Stimulated activated naive CD8-positive, alpha-beta T cell treated with anti-CD3 and anti-CD28 coated beads, Interleukin-15, Interleukin-2, amounts not matched to agents 100 U/mL and 50 U/mL, for 24 hours (primary cell): ENCODE results near the gene CDH4.

Source experiments
- ATAC-seq: fragments of 150-1000 bp; cut with Tn5 transposase; one replicate; pipeline ENCODE4 v1.10.0; 2021
- DNase-seq: peaks from one replicate; pipeline ENCODE4 v3.0.0; 2021

CDH4 gene

DNA sequence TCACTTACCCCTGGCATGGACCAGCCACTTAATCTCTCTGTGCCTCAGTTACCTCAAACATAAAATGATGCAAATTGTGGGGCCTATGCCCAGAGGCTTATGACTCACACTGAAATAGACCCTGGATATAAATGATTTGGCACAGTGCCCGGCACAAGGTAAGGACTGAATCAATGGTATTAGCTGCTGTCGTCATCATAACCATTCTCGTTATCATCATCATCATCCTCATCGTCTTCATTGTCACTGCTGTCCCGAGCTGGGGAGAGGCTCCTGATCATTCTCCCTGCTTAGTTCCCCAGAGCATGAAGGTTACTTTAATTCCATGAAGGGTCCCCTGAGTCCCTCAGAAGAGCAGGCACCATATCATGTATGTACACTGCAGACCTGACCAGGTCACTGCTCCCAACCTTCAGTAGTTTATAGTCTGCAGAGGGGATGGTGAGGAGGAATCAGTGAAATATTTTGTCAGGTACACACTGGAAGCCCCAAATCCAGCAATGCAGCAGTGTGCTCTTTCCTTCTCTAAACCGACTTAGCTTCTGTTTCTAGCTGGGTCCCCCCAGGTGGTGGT is 664.3 kb downstream of the CDH4 start:
- no peak for ATAC-seq
- no peak for DNase-seq

DNA sequence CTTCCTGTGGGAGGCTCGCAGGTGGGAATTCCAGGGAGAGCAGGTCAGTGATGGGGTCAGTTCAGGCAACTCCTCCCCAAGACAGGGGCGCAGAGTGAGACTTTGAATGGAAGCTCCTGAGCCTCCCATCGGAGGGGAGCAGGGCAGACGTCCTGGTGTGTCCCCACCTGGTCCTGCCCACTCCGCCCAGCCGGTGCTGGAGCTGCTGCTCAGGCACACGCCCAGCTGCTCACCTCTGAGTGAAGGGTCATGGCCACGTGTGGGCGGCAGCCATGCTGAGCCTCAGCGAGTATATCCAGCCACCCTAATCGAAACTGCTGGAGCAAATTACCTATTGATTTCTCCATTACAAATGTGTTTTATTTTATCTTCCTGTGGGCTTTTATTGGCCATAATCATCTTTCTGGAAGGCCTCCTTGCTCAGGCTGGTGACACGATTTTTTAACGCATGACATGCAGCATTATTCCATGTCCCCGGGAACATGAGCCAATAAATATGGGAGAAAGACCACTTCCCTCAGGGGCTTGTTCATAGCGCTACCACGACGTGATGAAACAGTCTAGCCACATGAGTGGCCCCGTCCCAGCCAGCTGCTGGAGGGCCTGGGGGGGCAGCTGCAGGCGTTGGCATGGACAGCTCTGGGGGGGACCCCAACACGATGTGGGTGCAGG is 665.5 kb downstream of the CDH4 start:
- ATAC-seq = no peak
- no peak for DNase-seq

DNA sequence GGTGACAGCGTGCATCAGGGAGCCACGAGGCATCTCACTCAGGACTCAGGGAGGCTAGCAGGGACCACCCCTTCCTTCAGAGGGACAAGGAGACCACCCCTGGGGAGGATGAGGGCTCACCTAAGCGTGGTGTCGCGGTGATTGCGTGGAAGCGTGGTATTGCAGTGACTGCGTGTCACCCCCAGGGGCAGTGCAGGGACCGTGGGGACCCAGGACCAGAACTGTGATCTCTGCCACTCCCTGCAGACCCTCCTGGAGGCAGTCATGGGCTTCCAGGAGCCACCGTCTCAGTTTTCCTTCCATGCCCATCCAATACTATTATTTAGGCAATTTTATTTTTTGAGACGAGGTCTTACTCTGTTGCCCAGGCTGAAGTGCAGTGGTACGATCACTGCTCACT is 666.5 kb downstream of the CDH4 start:
- ATAC-seq = no peak
- DNase-seq = no peak

DNA sequence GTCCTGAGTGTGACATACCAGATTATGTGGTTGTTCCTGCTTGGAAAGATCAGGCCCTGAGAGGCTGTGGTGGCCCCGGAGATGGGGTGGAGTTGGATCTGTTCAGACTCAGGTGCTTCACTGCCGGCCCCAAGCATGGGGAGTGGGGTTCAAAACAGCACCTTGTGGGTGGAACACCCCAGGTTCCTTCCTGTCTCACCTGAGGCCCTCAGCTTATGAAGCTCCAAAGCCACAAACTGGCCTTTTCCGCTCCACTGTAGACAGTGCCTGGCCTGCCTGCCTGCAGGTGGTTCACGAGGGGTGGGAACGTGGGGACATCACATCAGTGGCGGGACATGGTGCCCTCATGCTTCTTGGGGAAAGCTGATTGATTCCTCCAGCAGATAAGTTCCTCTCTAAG is 667.2 kb downstream of the CDH4 start:
- DNase-seq (no peak), ATAC-seq (no peak)

DNA sequence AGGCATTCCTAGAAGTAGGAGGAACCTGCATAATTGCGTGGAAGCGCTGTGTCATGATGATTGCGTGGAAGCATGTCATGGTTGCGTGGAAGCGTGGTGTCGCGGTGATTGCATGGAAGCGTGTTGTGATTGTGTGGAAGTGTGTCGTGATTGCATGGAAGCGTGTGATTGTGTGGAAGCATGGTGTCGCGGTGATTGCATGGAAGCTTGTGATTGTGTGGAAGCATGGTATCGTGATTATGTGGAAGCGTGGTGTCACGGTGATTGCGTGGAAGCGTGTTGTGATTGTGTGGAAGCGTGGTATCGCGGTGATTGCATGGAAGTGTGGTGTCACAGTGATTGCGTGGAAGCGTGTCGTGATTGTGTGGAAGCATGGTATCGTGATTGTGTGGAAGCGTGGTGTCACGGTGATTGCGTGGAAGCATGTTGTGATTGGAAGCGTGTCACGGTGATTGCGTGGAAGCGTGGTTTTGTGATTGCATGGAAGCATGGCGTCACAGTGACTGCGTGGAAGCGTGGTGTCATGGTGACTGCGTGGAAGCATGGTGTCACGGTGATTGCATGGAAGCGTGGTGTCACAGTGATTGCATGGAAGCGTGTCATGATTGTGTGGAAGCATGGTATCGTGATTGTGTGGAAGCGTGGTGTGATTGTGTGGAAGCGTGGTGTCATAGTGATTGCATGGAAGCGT is 667.8 kb downstream of the CDH4 start:
- no peak for ATAC-seq
- no peak for DNase-seq

DNA sequence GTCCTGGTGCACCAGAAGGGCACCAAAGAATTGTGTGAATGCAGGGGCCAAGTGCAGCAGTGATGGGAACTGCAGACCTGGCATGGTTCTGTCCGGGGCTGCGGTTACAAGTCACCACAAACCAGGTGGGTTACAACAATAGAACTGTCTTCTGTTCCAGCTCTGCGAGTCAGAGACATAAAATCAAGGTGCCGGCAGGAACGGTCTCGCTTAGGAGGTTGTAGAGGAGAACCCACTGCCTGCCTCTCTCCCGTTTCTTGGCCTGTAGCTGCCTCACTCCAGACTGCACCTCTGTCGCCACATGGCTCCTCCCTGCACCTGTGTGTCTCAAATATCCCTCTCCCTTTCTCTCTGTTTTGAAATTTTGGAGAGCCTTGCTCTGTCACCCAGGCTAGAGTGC is 670.4 kb downstream of the CDH4 start:
- DNase-seq (no peak), ATAC-seq (no peak)

DNA sequence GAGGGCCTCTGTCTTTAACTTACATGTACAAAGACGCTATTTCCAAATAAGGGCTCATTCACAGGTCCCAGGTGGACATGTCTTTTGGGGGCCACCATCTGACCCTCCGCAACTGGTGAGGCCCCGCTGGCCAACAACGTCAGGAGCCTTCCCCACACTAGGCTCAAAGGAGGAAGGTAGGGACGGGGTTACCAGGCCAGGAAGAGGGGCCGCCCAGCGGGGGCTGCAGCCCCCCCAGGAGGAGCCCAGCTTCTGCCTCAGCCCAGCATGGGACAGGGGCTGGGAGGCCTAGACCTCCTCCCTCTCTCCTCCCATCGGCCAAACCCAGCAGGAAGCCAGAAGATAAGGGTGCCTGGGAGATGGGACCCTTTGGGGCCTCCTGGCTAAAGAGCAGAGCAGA is 670.9 kb downstream of the CDH4 start:
- DNase-seq = no peak
- ATAC-seq = no peak

DNA sequence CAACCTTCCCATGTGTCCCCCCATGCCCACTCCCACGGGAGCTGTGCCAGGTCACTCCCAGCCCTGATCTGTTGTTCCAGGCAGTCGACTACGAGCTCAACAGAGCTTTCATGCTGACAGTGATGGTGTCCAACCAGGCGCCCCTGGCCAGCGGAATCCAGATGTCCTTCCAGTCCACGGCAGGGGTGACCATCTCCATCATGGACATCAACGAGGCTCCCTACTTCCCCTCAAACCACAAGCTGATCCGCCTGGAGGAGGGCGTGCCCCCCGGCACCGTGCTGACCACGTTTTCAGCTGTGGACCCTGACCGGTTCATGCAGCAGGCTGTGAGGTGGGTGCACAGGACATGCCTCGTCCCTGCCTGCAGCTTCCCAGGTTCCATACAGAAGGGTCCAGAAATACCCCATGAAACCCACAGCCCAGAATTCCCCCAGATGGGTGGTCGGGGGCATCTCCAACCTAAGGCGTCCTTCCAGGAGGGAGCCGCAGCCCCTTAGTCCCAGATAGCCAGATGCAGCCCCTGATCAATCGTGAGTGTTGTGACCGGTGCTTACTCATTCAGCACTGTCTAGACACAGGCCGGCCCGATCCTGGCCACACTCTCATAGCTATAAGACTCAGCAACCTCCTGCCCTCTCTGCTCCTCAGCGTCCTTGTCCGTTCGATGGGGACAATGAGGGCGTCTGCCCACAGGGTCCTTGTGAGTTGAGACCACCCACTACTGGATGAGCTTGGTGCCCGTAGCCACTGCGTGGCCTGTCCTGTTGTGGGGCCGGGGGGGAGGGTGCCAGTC is 671.5 kb downstream of the CDH4 start:
- ATAC-seq = no peak
- no peak for DNase-seq

DNA sequence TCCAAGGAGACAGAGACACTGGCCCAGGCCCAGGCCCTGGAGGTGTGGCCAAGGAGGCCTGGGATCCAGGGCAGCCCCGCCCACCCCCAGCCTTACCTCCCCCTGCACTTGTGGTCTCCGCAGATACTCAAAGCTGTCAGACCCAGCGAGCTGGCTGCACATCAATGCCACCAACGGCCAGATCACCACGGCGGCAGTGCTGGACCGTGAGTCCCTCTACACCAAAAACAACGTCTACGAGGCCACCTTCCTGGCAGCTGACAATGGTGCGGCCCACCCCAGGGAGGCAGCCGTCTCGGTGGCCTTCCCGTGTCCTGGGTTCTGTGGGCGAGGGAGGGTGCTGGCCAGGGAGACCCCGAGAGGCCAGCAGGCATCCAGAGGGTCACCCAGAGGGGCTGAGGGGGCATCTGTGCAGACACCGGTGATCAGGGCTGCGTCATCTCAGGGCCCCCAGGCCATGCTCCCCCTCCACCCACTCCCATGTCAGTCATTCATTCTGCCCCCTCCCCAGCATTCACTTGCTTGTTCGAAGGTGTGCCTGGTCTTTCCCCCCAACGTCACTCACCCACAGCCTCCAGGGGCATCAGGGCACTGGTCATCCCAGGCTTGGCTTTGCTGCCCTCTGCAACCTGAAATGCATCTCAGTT is 672.3 kb downstream of the CDH4 start:
- no peak for ATAC-seq
- no peak for DNase-seq

DNA sequence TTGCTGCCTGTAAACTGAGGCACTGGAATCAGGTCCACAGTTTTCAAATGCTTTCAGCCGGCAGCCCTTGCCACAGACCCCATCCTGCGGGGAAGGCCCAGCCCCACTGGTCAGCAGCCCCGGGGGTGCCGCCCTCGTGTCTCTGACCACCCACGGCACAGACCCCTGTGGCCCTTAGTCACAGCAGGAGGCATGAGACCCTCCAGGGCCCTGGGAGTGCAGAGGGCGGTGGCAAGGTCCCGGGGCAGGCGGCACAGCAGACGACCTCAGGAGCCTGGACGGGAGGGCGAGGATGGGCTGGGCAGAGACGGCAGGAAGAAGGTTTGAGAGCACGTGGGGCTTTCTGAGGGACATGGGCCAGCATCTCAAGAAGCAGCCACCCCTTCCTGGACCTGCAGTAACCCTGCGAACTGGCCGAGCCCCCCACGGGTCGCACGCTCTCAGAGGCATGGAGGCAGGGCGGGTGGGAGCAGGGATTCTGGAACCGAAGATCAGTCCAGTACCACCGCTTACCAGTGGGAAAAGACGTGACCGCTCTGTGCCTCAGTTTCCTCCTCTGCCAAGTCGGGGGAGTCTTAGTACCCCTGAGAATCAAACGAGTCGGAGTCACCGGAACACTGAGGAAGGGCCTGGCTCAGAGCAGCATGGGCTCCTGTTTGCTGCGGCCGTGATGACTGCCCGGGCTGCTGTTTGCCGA is 672.9 kb downstream of the CDH4 start:
- no peak for ATAC-seq
- no peak for DNase-seq

DNA sequence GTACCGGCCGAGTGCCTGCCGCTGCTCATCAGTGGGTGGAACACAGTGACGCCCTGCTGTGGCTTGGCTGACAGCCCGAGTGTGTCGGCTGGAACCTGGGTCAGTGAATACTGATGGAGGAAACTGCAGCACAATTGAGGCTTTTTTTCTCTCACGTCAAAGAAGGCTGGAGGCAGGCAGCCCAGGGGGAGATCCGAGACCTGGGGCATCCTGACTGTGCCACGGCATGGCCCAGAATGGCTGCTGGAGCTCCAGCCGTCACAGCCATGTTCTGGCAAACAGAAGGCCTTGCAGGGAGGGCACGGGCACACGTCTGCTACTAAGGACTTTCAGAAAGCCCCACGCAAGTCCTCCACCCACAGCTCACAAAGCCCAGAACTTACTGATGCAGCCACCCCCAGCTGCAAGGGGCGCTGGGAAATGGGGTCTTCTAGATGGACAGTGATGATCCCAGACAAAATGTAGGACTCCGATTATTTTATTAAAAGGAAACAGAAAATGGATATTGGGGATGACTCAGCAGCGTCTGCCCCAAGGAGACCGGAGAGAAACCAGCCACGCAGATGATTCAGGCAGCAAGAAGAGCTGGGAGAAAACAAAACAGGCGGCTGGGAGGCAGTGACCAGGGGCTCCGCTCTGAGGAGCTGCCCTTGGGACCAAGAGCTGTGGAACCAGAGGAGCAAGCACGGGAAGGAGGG is 673.6 kb downstream of the CDH4 start:
- DNase-seq (no peak), ATAC-seq (no peak)

DNA sequence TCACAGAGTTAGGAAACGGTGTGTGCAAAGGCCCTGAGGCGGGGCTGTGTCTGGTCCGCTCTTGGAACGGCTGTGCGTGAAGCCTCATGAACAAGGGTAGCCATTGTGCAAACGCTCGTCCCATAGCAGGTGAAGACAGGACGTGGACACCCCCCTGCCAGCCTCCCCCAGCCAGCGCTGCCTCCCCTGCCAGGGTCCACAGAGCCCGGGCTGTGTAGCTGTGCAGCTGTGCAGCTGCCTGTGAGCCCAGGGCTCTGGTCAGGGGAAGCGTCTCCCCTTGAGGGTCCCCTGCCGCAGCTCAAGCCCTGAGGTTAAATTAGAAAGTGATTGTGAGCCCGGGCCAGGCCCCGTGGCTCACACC is 674.2 kb downstream of the CDH4 start:
- no peak for ATAC-seq
- no peak for DNase-seq

DNA sequence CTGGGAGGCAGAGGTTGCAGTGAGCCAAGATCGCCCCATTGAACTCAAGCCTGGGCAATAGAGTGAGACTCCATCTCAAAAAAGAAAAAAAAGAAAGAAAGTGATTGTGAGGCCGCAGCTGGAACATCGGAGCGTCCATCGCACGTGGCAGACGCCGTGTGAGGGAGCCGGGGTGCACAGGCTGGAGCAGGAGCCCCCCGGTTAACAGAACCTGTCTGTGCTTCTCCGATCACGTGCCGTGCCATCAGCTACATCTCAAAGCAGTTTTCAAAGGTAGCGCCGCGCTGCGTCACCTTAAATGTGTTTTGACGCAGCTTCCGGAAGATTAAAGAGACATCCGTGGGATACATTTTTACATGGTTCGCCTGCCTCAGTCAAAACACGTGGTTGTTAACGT is 674.7 kb downstream of the CDH4 start:
- no peak for ATAC-seq

DNA sequence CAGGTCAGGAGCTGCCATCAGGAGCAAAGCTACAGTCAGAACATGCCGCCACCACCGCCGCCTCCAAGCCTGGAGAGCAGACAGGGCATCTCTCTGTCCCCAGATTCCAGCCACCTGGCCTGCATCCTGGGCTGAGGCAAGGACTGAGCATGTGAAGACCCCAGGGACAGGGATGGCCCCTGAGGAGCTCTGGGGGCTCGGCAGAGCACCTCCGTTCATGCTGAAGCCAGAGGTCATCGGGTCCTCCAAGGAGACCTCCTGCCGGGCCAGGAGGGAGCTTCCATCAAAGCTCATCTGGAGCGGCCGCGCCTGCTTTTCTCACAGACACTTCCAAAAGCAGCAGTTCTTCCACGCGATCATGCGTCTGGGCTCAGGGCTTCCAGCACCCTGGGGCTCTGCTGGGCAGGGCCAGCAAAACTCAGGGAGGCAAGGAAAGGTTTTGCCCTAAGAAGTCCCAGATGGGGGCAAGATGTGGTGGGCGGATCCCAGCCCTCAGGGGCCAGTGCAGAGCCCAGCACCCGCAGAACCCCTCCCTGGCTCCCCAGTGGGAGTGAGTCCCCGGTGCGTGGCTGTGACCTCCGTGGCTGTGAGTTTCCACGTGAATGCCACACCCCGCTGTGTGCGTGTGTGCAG is 675.2 kb downstream of the CDH4 start:
- ATAC-seq = no peak
- DNase-seq = no peak

More for the DNA sequence above, 674.7 kb downstream of the CDH4 start:
- DNase-seq = no peak

DNA sequence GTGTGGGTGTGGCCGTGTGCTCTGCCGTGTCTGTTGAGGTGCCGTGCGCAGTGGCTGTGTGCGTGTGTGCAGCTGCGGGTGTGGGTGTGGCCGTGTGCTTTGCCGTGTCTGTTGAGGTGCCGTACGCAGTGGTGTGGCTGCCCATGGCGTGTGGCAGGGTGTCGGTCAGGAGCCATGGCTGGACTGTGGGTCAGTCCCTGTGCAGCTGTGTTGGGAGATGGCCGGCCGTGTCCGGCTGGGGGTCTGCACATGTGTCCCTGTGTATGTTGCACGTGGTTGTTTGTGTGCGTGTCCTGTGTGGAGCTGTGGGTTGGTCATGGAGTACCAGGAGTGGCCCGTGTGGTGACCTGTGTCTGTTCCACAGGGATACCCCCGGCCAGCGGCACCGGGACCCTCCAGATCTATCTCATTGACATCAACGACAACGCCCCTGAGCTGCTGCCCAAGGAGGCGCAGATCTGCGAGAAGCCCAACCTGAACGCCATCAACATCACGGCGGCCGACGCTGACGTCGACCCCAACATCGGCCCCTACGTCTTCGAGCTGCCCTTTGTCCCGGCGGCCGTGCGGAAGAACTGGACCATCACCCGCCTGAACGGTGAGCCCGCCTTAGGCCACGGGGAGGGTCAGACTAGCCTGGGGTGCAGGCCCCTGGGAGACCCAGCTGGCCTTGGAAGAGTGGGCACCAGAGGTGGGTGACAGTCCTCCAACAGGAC is 675.9 kb downstream of the CDH4 start:
- ATAC-seq (no peak), DNase-seq (no peak)

DNA sequence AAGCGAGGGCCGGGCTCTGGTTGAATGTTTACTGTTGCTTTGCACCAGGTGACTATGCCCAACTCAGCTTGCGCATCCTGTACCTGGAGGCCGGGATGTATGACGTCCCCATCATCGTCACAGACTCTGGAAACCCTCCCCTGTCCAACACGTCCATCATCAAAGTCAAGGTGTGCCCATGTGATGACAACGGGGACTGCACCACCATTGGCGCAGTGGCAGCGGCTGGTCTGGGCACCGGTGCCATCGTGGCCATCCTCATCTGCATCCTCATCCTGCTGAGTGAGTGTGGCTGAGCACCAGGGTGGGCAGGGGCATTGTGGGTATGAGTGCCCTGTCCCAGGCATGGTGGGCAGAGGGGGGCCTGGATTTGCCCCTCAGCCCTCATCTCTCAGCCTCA is 677.5 kb downstream of the CDH4 start:
- DNase-seq = no peak
- no peak for ATAC-seq

DNA sequence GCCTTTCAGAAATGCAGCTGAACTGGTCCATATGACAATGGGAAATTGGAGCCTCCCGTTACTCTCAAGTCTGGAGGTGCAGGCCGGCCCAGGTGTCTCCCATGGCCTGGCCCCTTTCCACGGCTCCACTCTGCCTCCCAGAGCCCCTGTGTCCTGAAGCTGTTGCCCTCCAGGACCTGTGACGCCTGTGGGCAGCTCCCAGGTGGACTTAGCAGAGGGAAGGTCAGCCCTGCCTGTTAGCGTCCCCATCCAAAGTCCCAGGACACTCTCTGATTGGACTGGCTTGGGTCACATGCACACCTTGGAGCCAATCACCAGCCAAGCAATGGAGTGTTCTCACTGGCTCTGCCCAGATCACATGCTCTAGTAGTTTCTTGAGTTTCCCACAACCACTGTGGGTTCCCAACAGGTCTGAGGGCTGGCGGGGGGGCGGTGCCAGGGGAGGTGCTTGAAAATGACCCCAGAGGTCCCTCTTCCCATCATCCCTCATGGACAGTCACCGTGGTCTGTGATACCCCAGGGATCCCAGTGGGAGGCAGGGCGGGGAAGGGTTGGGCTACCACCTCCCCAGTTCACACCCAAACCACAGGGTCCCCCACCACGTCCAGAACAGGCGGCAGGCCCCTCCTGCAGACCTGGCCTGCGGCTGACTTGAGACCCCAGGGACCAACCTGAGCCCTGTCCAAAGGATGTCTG is 678.1 kb downstream of the CDH4 start:
- DNase-seq = no peak
- ATAC-seq = no peak

DNA sequence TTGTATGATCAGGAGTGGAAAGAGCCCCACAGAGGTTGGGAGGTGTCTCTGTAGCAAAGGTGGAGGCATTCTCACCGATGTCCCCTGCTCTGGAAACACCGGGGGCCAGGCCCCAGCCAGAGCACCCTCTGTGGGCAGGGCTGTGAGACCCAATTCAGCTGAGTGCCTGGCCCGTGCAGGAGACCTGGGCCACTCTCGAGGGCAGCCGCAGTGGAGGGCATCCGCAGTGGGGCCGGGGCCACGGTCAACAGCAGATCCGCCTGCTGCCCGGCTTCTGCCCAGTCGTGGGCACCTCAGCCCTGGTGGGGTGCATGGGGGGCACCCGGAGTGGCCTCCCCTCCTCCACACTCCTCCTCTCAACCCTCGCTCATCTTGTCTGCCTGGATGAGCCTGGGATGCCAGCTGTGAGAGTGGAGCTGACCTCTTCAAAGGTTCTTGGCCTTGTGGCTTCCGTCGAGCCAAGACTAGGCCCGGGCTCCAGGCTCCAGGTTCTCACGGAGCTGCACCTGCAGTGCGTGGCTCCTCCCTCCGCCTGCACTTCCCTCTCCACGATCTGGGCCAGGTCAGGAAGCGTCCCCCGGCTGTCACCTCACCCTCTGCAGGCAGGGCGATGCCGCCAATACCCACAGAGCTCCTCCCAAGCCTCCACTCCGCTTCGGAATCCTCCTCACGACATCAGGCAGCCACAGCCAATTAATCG is 678.9 kb downstream of the CDH4 start:
- ATAC-seq = no peak
- no peak for DNase-seq
